Activated B cell treated with CpG ODN at 0.5 μM for 24 hours (primary cell): Measurements from ENCODE around the gene FSCN2. TPM values are rescaled to one million over a fixed set of nuclear protein-coding genes. Genes with fewer than 3 reads are reported as not detected.

Experiments used
- ATAC-seq: fragments of 200-7000 bp; cut with Tn5 transposase; one replicate; pipeline ENCODE4 v1.10.0; 2021; ENCODE audit warnings: low read depth, mild to moderate bottlenecking, moderate library complexity
- CTCF ChIA-PET: fragments of 350-600 bp; sonication (Branson Sonifier 250); formaldehyde crosslinking; loops from one replicate; lab custom pipeline; 2021; ENCODE audit warnings: antibody characterized with exemption; lab: Charles Lee
- POLR2A ChIA-PET: fragments of 350-600 bp; sonication (Branson Sonifier 250); formaldehyde crosslinking; loops from one replicate; lab custom pipeline; 2021; ENCODE audit warnings: antibody characterized with exemption; lab: Charles Lee
- DNase-seq: peaks from one replicate; pipeline ENCODE4 v3.0.0; 2022
- H3K27ac Mint-ChIP-seq: one replicate; pipeline ENCODE4 v1.8.0; 2020; ENCODE audit warnings: mixed read lengths
- H3K27me3 Mint-ChIP-seq: one replicate; pipeline ENCODE4 v1.8.0; 2021; ENCODE audit warnings: mixed read lengths
- H3K36me3 Mint-ChIP-seq: one replicate; pipeline ENCODE4 v1.8.0; 2021; ENCODE audit warnings: low read depth, mixed read lengths
- H3K4me1 Mint-ChIP-seq: one replicate; pipeline ENCODE4 v1.8.0; 2021; ENCODE audit warnings: mixed read lengths
- H3K4me3 Mint-ChIP-seq: one replicate; pipeline ENCODE4 v1.8.0; 2020; ENCODE audit warnings: mild to moderate bottlenecking, mixed read lengths
- H3K9me3 Mint-ChIP-seq: one replicate; pipeline ENCODE4 v1.8.0; 2020; ENCODE audit warnings: mixed read lengths
- intact Hi-C: fragments of 100-400 bp; cut with micrococcal nuclease; formaldehyde crosslinking; loops from one replicate; pipeline ENCODE4 v1.15.1; 2024
- total RNA-seq: library from RNA; stranded (reverse); gene quantifications from 2 replicates; pipeline ENCODE4 v1.2.3, GENCODE V29; 2022
- TF ChIP-seq, protein P1 (sequence below): fragments of 200-600 bp; IDR thresholded peaks from one replicate; pipeline ENCODE4 v1.8.0; 2022; ENCODE audit warnings: antibody characterized with exemption, mild to moderate bottlenecking

Gene FSCN2
- total RNA-seq, 1 donor from 2014 or later, result 5.5 TPM

DNA sequence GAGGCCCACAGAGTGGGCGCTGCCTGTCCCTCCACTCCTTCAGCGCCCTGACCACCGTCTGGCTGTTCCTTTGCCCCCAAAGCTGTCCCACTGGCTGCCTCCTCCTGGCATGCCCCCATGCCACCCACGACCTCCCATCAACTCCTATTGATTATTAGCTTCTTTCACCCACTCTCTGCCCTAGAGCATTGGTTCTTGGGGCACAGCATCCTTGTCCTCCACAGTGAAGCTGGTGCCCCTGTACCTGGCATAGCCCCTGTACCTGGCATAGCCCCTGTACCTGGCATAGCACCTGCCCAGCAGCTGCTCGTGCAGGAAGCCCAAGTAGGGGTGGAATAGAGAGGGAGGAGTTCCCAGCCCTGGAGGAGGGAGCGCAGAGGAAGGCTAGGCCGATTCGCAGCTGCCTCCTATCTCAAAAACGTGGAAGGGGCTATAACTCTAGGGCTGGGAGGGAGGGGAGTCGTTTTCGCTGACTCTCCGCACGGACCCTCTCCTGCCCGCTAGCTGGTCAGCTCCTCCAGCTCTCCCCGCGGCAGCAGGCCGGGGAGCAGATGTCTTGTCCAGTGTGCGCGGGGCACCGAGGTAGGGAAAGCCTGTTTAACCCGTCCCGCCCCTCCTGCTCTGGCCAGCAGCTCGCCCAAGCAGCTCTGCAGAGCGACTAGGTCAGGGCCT lies 9.9 kb upstream of the FSCN2 start:
- peaks cover 9% of the 10 kb centered on the region for H3K36me3 Mint-ChIP-seq
- TF ChIP-seq, protein P1, sequence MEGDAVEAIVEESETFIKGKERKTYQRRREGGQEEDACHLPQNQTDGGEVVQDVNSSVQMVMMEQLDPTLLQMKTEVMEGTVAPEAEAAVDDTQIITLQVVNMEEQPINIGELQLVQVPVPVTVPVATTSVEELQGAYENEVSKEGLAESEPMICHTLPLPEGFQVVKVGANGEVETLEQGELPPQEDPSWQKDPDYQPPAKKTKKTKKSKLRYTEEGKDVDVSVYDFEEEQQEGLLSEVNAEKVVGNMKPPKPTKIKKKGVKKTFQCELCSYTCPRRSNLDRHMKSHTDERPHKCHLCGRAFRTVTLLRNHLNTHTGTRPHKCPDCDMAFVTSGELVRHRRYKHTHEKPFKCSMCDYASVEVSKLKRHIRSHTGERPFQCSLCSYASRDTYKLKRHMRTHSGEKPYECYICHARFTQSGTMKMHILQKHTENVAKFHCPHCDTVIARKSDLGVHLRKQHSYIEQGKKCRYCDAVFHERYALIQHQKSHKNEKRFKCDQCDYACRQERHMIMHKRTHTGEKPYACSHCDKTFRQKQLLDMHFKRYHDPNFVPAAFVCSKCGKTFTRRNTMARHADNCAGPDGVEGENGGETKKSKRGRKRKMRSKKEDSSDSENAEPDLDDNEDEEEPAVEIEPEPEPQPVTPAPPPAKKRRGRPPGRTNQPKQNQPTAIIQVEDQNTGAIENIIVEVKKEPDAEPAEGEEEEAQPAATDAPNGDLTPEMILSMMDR, result no peak
- no peak for DNase-seq
- H3K27ac Mint-ChIP-seq, result peak overlapping the region; percentile 95
- H3K4me3 Mint-ChIP-seq, result peak overlapping the region; percentile 93
- intact Hi-C loops, result loop anchor here (1.0 to 10.0 kb wide), 4 partner anchors 19 to 1713 kb away; partner anchors contain the start of genes FASN and P4HB
- CTCF ChIA-PET, result interaction anchor here (0.6 to 2.6 kb wide), 11 partner anchors 15 to 223 kb away, joined by 3 to 23 read pairs (median 5); partner anchors contain the start of genes FAAP100 and SLC38A10
- H3K9me3 Mint-ChIP-seq, result no peaks in the 10 kb centered on the region
- ATAC-seq, result no peak
- peaks cover 44% of the 10 kb centered on the region for H3K4me1 Mint-ChIP-seq
- H3K27me3 Mint-ChIP-seq, result no peaks in the 10 kb centered on the region
- POLR2A ChIA-PET, result interaction anchor here (0.6 to 14.0 kb wide), 41 partner anchors 9 to 931 kb away, joined by 3 to 188 read pairs (median 4); partner anchors contain the start of genes ALYREF, ANAPC11, ARL16 and BAHCC1

DNA sequence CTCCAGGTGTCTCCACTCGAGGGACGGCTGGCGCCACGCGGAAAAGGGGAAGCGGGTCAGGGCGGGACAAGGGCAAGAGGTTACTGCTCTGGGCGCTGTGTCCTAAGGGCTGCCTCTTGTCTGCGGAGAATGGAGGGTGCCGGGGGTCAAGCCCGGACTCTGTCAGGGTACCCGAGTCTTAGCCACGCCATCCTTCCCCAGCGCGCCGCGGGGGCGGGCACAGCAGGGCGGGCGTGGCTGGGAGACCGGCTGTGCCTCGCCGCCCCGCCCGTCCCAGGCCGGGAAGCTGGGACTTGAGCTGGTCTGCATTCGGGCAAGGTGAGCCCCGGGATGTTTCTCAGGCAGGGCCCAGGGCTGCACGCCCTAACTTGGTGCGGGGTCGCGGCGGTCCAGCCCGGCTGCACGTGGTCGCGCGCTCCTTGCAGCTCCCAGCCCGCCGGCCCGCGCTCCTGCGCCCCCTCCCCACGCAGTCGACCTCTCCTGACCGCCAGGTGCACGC lies 9.3 kb upstream of the FSCN2 start:
- TF ChIP-seq, protein P1, result no peak
- ATAC-seq (no peak), DNase-seq (peak; percentile 56)
- Mint-ChIP-seq H3K27ac (peak overlapping the region; percentile 95), H3K27me3 (no peaks in the 10 kb centered on the region), H3K4me3 (peak overlapping the region; percentile 93), H3K36me3 (peaks cover 9% of the 10 kb centered on the region), H3K9me3 (no peaks in the 10 kb centered on the region), H3K4me1 (peaks cover 45% of the 10 kb centered on the region)
- POLR2A ChIA-PET, result interaction anchor here (0.6 to 14.0 kb wide), 24 partner anchors 10 to 519 kb away, joined by 3 to 188 read pairs (median 5); partner anchors contain the start of genes ARL16, CEP131, DCXR and FAAP100
- intact Hi-C loops, result loop anchor here (1.0 to 10.0 kb wide), 5 partner anchors 18 to 1714 kb away; partner anchors contain the start of genes FASN, NPLOC4, P4HB and TSPAN10
- CTCF ChIA-PET, result interaction anchor here (0.6 to 2.6 kb wide), 11 partner anchors 12 to 440 kb away, joined by 3 to 23 read pairs (median 5); partner anchors contain the start of genes FAAP100 and SLC38A10

DNA sequence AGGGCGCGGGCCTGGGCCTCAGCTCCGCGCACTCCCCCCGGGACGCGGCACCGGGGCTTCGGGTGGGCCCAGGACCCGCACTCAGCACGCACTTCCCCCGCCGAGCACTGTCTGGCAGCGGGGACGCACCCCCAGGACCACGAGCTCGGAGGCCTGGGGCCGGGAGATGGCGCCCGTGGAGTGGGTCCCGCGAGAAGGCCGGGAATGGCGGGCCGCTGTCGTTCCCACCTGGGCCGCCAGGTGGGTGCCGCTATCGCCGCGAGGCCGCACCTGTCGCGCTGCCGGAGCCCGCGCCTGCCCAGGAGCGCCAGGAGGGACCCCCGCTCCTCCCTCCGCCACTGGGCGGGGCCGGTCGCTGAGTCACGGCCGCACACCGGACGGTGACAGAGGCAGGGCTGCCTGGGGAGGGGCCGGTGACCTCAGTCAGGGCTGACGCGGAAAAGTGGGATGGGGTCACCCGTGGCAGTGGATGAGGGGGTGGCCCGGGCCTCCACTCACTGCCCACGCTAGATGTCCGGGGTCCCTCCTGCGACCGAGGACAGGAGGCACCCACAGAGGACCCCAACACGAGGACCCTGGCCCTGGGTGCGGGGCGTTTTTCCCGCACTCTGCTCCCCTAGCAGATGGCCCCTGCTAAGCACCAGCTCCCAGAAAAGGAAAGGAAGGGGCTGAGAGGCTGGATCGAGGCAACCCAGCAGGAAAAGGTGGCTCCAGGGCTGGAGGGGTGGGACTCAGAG lies 8.7 kb upstream of the FSCN2 start:
- peaks cover 45% of the 10 kb centered on the region for H3K4me1 Mint-ChIP-seq
- TF ChIP-seq, protein P1, result no peak
- POLR2A ChIA-PET, result interaction anchor here (0.6 to 14.0 kb wide), 18 partner anchors 11 to 519 kb away, joined by 3 to 188 read pairs (median 6); partner anchors contain the start of genes DCXR, FAAP100, NDUFAF8 and SLC38A10
- peaks cover 9% of the 10 kb centered on the region for H3K36me3 Mint-ChIP-seq
- peak overlapping the region; percentile 93 for H3K4me3 Mint-ChIP-seq
- H3K27ac Mint-ChIP-seq, result peak overlapping the region; percentile 68
- intact Hi-C loops, result loop anchor here (1.0 to 10.0 kb wide), 4 partner anchors 118 to 1715 kb away; partner anchors contain the start of genes FASN, NPLOC4, P4HB and TSPAN10
- ATAC-seq (peak; percentile 11), DNase-seq (peak; percentile 67)
- CTCF ChIA-PET, result interaction anchor here (0.6 to 2.6 kb wide), 11 partner anchors 13 to 440 kb away, joined by 3 to 23 read pairs (median 4); partner anchors contain the start of gene FAAP100
- H3K9me3 Mint-ChIP-seq, result no peaks in the 10 kb centered on the region
- no peaks in the 10 kb centered on the region for H3K27me3 Mint-ChIP-seq

DNA sequence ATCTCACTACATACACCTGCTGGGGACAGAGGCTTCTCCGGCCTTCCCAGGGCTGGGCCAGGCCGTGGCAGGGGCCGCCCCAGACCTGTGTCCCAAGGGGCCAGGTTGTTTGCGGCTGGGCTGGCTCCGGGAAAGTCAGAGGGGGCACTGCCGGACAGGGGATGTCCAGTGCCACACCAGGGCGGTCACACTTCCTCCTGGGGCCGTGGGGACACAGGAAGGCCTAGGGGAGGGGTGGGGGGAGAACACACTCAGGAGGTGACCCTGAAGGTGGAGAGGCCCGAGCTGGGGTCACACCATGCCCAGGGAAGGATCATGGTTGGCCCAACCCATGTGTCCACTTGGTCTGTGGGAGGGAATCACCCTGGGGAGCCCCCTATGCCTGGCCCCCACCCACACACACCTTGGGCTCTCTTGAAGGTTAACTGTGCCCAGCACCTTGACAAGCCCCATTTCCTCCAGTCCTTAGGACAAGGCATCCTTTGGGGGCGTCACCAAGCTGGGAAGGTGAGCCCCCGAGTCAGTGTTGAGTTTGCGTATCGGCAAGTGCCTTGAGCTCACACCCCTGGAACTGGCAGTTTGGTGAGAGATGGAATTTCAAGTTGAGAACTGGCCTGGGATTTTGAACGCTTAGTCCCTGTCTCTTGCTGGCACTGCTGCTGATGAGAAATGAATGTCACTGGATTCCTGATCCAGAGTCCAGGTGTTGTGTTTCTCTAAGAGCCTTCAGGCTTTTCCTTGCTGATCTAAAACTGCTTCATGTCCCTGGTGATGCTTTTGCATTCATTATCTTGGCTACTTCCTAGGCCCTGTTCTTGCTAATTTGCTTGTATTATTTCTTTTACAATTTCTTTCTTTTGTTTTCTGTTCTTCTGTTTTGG lies 7.9 kb upstream of the FSCN2 start:
- Mint-ChIP-seq H3K4me1 (peaks cover 45% of the 10 kb centered on the region), H3K9me3 (no peaks in the 10 kb centered on the region), H3K27ac (peak overlapping the region; percentile 68), H3K27me3 (no peaks in the 10 kb centered on the region), H3K4me3 (peak overlapping the region; percentile 61), H3K36me3 (peaks cover 7% of the 10 kb centered on the region)
- POLR2A ChIA-PET, result interaction anchor here (0.8 to 14.0 kb wide), 5 partner anchors 8 to 225 kb away, joined by 3 to 188 read pairs (median 17); partner anchors contain the start of genes ACTG1, FAAP100 and SLC38A10
- TF ChIP-seq, protein P1, result no peak
- CTCF ChIA-PET, result interaction anchor here (1.0 to 1.3 kb wide), 3 partner anchors 13 to 81 kb away, joined by 3 read pairs; no protein-coding TSS in a partner anchor
- intact Hi-C loops, result no loop called here
- ATAC-seq (no peak), DNase-seq (no peak)
